ENCODE data around the gene MAGI1.

DNA sequence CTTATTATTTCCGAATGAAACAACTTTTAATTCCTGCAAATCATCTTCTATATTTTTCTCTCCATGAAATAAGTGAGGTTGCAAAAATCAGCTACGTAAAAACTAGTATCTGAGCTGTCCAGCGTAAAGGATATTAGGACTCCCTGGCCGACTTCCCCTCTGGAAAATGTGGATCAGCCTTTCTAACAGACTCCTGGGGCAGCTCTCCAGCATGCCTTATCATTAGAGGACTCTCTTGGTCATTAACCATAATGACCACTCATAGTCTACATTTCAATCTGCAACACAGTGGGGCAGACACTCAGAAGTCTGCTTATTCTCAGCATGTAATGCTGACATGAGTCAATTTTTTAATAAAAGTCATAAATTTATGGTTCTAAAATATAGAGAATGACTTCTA is 130.1 kb downstream of the MAGI1 start:
- TF ChIP-seq FOXM1 (IDR thresholded peaks at IDR 0.05; ENCODE audit: borderline replicate concordance) (no peak), HDGF (IDR thresholded peaks at IDR 0.05; ENCODE audit: borderline replicate concordance) (no peak), SP1 (IDR thresholded peaks at IDR 0.05) (no peak), LEF1 (IDR thresholded peaks at IDR 0.05; ENCODE audit: borderline replicate concordance) (no peak), ZNF384 (IDR thresholded peaks at IDR 0.05) (no peak), SUZ12 (IDR thresholded peaks at IDR 0.05) (no peak), NFRKB (IDR thresholded peaks at IDR 0.05) (no peak), CTBP1 (IDR thresholded peaks at IDR 0.05; ENCODE audit: borderline replicate concordance) (no peak), TARDBP (IDR thresholded peaks at IDR 0.05) (no peak), ARNT (IDR thresholded peaks at IDR 0.05) (no peak), BHLHE40 (IDR thresholded peaks at IDR 0.05; ENCODE audit: borderline replicate concordance) (no peak)

Measured in HEK293T (cell line).